ENCODE data around the gene TEX48.

TEX48 gene

DNA sequence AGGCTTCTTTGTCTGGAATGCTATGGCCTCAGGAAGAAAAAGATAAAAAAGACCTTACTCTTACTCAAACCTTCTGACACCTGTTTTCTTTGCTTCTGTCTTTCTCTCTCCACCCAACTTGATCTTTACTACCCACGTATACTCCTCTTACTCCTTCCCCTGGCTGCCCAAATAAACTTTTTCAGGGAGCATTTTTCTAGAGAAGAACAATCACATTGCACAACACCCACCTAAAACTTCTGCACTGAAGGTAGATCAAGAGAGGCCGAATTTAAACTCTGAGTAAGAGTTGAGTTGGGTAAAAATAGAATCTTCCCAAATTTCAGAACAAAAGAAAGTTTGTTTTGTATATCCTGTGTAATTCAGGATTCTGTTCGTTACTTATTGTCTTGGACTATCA, 3.9 kb downstream of the TEX48 start:
- no peak for TF ChIP-seq EZH2phosphoT487 (conservative IDR thresholded peaks at IDR 0.05; ENCODE audit: low read length)
- TF ChIP-seq, protein P1, sequence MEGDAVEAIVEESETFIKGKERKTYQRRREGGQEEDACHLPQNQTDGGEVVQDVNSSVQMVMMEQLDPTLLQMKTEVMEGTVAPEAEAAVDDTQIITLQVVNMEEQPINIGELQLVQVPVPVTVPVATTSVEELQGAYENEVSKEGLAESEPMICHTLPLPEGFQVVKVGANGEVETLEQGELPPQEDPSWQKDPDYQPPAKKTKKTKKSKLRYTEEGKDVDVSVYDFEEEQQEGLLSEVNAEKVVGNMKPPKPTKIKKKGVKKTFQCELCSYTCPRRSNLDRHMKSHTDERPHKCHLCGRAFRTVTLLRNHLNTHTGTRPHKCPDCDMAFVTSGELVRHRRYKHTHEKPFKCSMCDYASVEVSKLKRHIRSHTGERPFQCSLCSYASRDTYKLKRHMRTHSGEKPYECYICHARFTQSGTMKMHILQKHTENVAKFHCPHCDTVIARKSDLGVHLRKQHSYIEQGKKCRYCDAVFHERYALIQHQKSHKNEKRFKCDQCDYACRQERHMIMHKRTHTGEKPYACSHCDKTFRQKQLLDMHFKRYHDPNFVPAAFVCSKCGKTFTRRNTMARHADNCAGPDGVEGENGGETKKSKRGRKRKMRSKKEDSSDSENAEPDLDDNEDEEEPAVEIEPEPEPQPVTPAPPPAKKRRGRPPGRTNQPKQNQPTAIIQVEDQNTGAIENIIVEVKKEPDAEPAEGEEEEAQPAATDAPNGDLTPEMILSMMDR (IDR thresholded peaks at IDR 0.05; ENCODE audit: insufficient read depth, low read length, poor library complexity, severe bottlenecking) = no peak

DNA sequence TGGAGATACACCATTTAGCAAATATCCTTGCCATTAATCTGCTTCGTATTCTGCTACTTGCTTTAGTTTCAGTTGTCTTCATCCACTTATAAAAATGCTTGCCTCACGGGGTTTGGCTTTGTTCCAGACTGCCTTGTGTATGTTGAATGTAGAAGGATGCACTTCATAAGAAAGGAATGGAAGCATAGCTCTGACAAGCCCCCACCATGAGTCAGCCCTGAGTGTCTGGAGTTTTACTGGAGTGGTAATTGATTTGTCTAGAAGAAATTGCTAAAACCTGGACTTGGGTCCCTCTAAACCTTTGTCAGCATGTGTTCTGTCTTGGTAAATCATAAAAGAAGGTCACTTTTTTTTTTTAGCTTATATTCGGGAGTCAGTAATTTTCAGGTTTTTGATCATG, 4.6 kb downstream of the TEX48 start:
- Histone ChIP-seq H3K27me3 (ENCODE audit: low read length) (no peaks in the 10 kb centered on the region), H3K9me3 (ENCODE audit: insufficient read depth, low read length) (no peaks in the 10 kb centered on the region), H3K4me3 (ENCODE audit: insufficient read depth, low read length, poor library complexity, severe bottlenecking) (no peak overlapping the region), H3K79me2 (ENCODE audit: insufficient read depth, low read length) (no peaks in the 10 kb centered on the region), H3K9ac (ENCODE audit: low read length) (no peak overlapping the region), H3K27ac (ENCODE audit: low read depth, low read length) (no peak overlapping the region), H3K4me2 (ENCODE audit: low read depth, low read length, poor library complexity, severe bottlenecking) (no peak overlapping the region), H4K20me1 (ENCODE audit: low read depth, low read length) (no peaks in the 10 kb centered on the region), H3K36me3 (ENCODE audit: low read length) (no peaks in the 10 kb centered on the region), H2AFZ (ENCODE audit: low read depth, low read length, severe bottlenecking) (no peak overlapping the region), H3K9me2 (replicated peaks; ENCODE audit: insufficient read depth, low read length) (no peaks in the 10 kb centered on the region), H3F3A (ENCODE audit: insufficient read depth) (no peaks in the 10 kb centered on the region)
- TF ChIP-seq, protein P1 (IDR thresholded peaks at IDR 0.05; ENCODE audit: insufficient read depth, low read length, poor library complexity, severe bottlenecking) = no peak
- TF ChIP-seq EZH2phosphoT487 (conservative IDR thresholded peaks at IDR 0.05; ENCODE audit: low read length) = no peak

More for the DNA sequence above, 3.9 kb downstream of the TEX48 start:
- H3K4me2 ChIP-seq (ENCODE audit: low read depth, low read length, poor library complexity, severe bottlenecking) = no peak overlapping the region
- no peaks in the 10 kb centered on the region for H3K36me3 ChIP-seq (ENCODE audit: low read length)
- no peaks in the 10 kb centered on the region for H3F3A ChIP-seq (ENCODE audit: insufficient read depth)
- H3K9me3 ChIP-seq (ENCODE audit: insufficient read depth, low read length) = no peaks in the 10 kb centered on the region
- H4K20me1 ChIP-seq (ENCODE audit: low read depth, low read length) = no peaks in the 10 kb centered on the region
- H3K4me3 ChIP-seq (ENCODE audit: insufficient read depth, low read length, poor library complexity, severe bottlenecking) = no peak overlapping the region
- H3K79me2 ChIP-seq (ENCODE audit: insufficient read depth, low read length) = no peaks in the 10 kb centered on the region
- H3K27ac ChIP-seq (ENCODE audit: low read depth, low read length) = no peak overlapping the region
- H3K27me3 ChIP-seq (ENCODE audit: low read length) = no peaks in the 10 kb centered on the region
- H3K9me2 ChIP-seq (replicated peaks; ENCODE audit: insufficient read depth, low read length) = no peaks in the 10 kb centered on the region
- no peak overlapping the region for H3K9ac ChIP-seq (ENCODE audit: low read length)
- no peak overlapping the region for H2AFZ ChIP-seq (ENCODE audit: low read depth, low read length, severe bottlenecking)

DNA sequence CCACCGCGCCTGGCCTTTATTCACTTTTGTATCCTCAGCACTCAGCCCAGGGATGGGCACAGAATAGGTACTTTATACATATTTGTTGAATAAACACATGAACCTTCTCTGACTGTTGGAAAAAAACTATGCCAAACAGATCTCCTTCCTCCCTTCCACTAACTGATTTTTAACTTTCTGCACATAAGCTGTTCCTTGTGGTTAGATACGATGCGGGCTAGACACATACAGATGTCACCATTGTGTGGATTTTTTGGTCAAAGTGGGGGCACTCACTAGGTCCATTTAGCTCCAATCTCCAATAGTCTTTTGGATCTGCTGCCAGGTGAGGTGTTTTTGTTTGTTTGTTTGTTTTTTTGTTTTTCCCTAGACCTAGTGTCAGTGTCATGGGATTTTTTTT, 5.1 kb downstream of the TEX48 start:
- Histone ChIP-seq H3K4me2 (ENCODE audit: low read depth, low read length, poor library complexity, severe bottlenecking) (no peak overlapping the region), H3K27me3 (ENCODE audit: low read length) (no peaks in the 10 kb centered on the region), H3K9ac (ENCODE audit: low read length) (no peak overlapping the region), H3K4me3 (ENCODE audit: insufficient read depth, low read length, poor library complexity, severe bottlenecking) (no peak overlapping the region), H3K9me3 (ENCODE audit: insufficient read depth, low read length) (no peaks in the 10 kb centered on the region), H3K36me3 (ENCODE audit: low read length) (no peaks in the 10 kb centered on the region), H4K20me1 (ENCODE audit: low read depth, low read length) (no peaks in the 10 kb centered on the region), H3K9me2 (replicated peaks; ENCODE audit: insufficient read depth, low read length) (no peaks in the 10 kb centered on the region), H3K27ac (ENCODE audit: low read depth, low read length) (no peak overlapping the region), H3K79me2 (ENCODE audit: insufficient read depth, low read length) (no peaks in the 10 kb centered on the region), H2AFZ (ENCODE audit: low read depth, low read length, severe bottlenecking) (no peak overlapping the region), H3F3A (ENCODE audit: insufficient read depth) (no peaks in the 10 kb centered on the region)
- TF ChIP-seq, protein P1 (IDR thresholded peaks at IDR 0.05; ENCODE audit: insufficient read depth, low read length, poor library complexity, severe bottlenecking) = no peak
- TF ChIP-seq EZH2phosphoT487 (conservative IDR thresholded peaks at IDR 0.05; ENCODE audit: low read length) = no peak

Measured in SU-DHL-6 (cell line).